K562 treated with DMSO at 1 percent for 48 hours (cell line): ENCODE results near the gene EFTUD2. TPM values are rescaled to one million over a fixed set of nuclear protein-coding genes. Genes with fewer than 3 reads are reported as not detected.

Experiments
- total RNA-seq: library from RNA; unstranded; fragments of 300-600 nt; gene quantifications from 2 replicates; pipeline ENCODE4 v1.2.3, GENCODE V29; 2022; ENCODE audit warnings: low replicate concordance; ENCODE audit errors: extremely low read depth

Gene EFTUD2
- not detected in 2 replicates for total RNA-seq

GRCh38 chr17:44899074-44899782 is at the start of gene EFTUD2:
Gene EFTUD2 (minus strand): TSS chr17:44899445. CDS start chr17:44894521, 4,924 bp downstream.

GRCh38 chr17:44947461-44948314 is 48.4 kb upstream of the EFTUD2 start, which contains the start of gene KIF18B:
Gene KIF18B (minus strand): TSS chr17:44947773. CDS start chr17:44936344, 11,429 bp downstream.

GRCh38 chr17:44915321-44915726 is 16.1 kb upstream of the EFTUD2 start, which contains the start of gene GFAP:
Gene GFAP (minus strand): TSS chr17:44915500. CDS start chr17:44915486, 14 bp downstream.

GRCh38 chr17:44847586-44847985 is 51.7 kb downstream of the EFTUD2 start, which contains the start of gene HIGD1B:
Gene HIGD1B (plus strand): TSS chr17:44847883. CDS start chr17:44848153, 270 bp downstream.

GRCh38 chr17:44829523-44830358 is 69.5 kb downstream of the EFTUD2 start, which contains the start of gene GJC1:
Gene GJC1 (minus strand): TSS chr17:44830287. CDS start chr17:44805817, 24,470 bp downstream.

Other genes with a start within 250 kb of the EFTUD2 start
- gene MEIOC, start 243.0 kb downstream of the EFTUD2 start, total RNA-seq = not detected in 2 replicates
- not detected in 2 replicates for gene CCDC43, start 209.7 kb downstream of the EFTUD2 start, total RNA-seq
- gene DBF4B, start 190.8 kb downstream of the EFTUD2 start, total RNA-seq = not detected in 2 replicates
- gene ADAM11, start 140.5 kb downstream of the EFTUD2 start, total RNA-seq = not detected in 2 replicates
- not detected in 2 replicates for gene GJC1, start 69.2 kb downstream of the EFTUD2 start, total RNA-seq
- gene HIGD1B, start 51.6 kb downstream of the EFTUD2 start, total RNA-seq = not detected in 2 replicates
- not detected in 2 replicates for gene GFAP, start 16.1 kb upstream of the EFTUD2 start, total RNA-seq
- gene KIF18B, start 48.3 kb upstream of the EFTUD2 start, total RNA-seq = not detected in 2 replicates
- gene C1QL1, start 68.9 kb upstream of the EFTUD2 start, total RNA-seq = not detected in 2 replicates
- gene DCAKD, start 152.2 kb upstream of the EFTUD2 start, total RNA-seq = not detected in 2 replicates
- gene NMT1, start 161.9 kb upstream of the EFTUD2 start, total RNA-seq = 72.9 TPM in 1 of 2 replicates, not detected in the other
- gene PLCD3, start 233.1 kb upstream of the EFTUD2 start, total RNA-seq = not detected in 2 replicates
- not detected in 2 replicates for gene ACBD4, start 236.2 kb upstream of the EFTUD2 start, total RNA-seq
- gene HEXIM1, start 249.0 kb upstream of the EFTUD2 start, total RNA-seq = not detected in 2 replicates